GM18907 (cell line): ENCODE data around the gene SHQ1.
A peak's percentile ranks its signal among the peaks of the same experiment; 100 is the strongest.

Experiments used
- ATAC-seq: cut with Tn5 transposase; IDR thresholded peaks from one replicate; pipeline ENCODE4 v1.9.1; 2021; ENCODE audit warnings: mild to moderate bottlenecking, moderate library complexity; ENCODE audit not compliant: unreplicated experiment

SHQ1 gene

DNA sequence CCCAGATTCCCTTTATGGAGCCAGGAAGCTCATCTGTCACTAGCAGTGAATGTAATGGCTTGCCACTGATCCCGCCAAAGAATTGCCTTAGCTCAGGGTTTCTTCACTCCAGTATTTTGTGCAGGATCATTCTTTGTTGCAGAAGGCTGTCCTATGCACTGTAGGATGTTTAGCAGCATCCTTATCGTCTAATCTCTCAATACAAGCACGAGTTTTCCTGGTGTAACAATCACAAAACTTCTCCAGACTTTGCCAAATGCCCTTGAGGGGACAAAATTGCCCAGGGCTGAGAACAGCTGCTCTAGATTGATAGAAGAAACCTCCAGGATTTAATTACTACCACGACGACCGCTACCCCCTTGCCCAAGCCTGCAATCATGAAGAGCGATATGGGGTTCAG, 6.8 kb upstream of the SHQ1 start:
- ATAC-seq, result no peak

- ATAC-seq, result peak; percentile 44
These were observed 447 bp upstream of the SHQ1 start for GRCh38 chr3:72848703-72849081.

- no peak for ATAC-seq
These were observed 963 bp downstream of the SHQ1 start for GRCh38 chr3:72847282-72847681.

DNA sequence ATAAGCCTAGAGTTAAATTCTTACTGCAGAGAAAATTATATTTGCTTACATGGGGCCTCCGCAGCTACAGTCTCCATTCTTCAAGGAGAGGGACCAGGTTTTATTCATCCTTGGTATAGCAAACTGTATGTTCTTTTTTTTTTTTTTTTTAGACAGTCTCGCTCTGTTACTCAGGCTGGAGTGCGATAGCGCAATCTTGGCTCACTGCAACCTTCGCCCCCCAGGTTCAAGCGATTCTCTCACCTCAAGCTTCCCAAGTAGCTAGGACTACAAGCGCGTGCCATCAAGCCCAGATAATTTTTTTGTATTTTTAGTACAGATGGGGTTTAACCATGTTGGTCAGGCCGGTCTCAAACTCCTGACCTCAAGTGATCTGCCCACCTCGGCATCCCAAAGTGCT, 2.1 kb downstream of the SHQ1 start:
- ATAC-seq, result no peak

GRCh38 chr3:72844436-72844993, 3.7 kb downstream of the SHQ1 start:
- ATAC-seq, result no peak

DNA sequence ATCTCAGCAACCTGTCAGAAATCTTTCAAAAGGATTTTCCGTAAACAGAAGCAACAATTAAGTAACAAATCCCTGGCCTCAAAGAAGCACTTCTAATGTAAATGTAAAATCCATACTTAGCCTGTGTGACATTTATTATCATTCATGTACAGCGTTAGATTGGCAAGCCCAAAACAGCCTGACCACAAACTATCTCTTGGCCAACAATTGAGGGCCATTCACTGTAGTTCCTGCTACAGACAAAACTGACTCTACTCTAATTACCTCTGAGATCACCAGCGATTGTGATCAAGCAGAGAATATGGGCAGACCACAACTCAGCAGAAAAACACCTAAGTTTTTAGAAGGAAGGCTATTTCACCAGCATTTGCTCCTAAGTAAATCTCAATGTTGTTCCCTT, 9.2 kb downstream of the SHQ1 start:
- ATAC-seq, result no peak

GRCh38 chr3:72836923-72837322, 11.3 kb downstream of the SHQ1 start:
- ATAC-seq, result no peak

DNA sequence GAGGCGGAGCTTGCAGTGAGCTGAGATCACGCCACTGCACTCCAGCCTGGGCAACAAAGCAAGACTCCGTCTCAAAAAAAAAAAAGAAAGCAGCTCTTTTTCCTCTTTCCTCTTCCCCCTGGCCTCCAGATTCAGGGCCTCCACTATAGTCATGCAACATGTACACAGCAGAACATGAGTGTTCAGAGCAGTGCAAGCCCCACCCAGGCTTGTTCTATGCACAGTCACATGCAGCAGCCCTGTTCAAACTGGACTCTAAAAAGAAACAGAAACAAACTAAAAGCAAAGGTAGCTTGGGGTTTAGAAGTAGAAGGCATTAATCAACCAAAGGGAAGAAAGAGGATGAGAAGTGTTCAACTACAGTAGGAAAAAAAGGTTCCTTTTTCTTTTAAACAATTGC, 11.8 kb downstream of the SHQ1 start:
- no peak for ATAC-seq

GRCh38 chr3:72830452-72831223, 17.6 kb downstream of the SHQ1 start:
- no peak for ATAC-seq

DNA sequence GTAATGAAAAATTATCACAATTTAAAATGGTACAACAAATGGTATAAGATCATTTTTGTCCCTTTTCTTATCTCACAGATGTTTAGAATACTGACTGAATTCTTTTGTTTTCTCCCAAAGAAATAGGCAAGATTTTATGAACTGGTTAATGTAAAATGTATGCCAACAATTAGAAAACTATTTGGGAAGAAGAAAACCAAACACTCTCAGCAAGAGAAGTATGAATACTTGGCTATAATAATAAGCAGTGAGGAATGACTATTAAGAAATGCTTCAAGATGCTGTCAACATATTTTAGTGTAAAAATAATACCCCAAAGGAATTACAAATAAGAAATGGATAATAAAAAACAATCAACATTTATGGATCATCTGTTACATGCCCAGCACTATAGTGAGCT, 18.5 kb downstream of the SHQ1 start:
- ATAC-seq, result no peak

DNA sequence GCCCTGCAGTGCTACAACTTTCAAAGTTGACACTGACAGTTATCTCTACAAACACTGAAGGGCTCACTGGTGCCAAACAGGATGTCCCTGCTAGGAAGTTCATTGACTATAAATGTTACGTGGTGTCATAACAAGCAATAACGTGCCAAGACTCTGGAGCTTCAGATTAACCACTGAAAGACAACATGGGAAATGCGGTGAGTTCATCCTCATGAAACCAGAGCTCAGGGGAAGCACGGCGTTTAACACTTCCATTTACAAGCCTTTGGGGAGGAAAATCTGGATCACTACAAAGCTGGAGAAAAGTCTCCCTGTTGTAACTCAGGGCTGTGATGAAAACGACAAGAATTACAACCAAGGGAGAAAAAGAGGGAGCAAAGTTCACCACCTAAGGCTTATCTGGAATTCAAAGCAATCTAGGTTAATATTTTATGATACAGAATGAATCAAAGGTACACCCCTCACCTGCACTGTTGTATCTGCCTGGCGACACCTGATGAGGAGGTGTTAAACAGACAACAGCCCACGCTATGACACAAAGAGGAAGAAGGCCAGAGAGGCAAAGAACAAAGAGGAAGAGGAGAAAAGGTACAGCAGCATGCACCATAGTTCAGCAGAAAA, 27.0 kb downstream of the SHQ1 start:
- ATAC-seq, result peak; percentile 29

GRCh38 chr3:72820415-72820814, 27.8 kb downstream of the SHQ1 start:
- no peak for ATAC-seq

DNA sequence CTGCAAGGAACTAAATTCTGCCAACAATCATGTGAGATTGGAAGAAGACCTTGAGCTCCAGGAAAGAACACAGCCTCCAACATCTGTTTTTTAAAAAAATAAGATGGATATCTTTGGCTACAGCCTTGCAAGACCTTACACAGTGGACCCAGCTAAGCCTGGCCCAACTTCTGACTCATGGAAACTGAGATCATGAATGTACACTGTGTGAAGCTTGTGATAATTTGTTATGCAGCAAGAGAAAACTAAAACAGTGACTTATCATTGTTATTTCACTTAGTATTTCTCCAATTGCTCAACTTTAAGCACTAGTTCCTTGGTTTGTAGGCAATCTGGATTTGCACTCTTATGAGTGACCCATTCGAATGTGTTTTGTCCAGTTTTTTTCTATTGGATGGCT, 29.3 kb downstream of the SHQ1 start:
- no peak for ATAC-seq

- no peak for ATAC-seq
These were observed 30.0 kb downstream of the SHQ1 start for GRCh38 chr3:72818092-72818773.

- ATAC-seq, result peak; percentile 82
These were observed 31.3 kb downstream of the SHQ1 start for GRCh38 chr3:72816862-72817355.

DNA sequence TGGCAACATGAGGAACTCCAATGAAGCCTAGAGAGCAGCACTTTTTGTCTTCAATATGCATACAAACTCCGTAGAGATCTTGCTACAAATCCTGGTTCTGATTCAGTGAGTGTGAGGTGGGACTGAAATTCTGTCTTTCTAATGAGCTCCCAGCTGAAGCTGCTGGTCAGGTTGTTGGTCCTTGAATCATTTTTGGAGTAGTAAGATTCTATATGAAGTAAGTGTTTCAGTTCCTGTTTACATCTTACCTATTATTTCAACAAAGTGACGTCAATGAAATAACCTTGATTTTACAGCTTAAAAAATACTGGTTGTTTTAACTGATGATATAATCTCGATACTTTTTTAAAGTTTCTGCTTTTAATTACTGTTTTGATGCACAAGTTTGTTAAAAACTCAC, 33.9 kb downstream of the SHQ1 start:
- peak; percentile 39 for ATAC-seq

- no peak for ATAC-seq
These were observed 36.0 kb downstream of the SHQ1 start for GRCh38 chr3:72812201-72812600.

- ATAC-seq, result no peak
These were observed 36.7 kb downstream of the SHQ1 start for GRCh38 chr3:72811571-72811970.

GRCh38 chr3:72810659-72811434, 37.4 kb downstream of the SHQ1 start:
- ATAC-seq, result no peak

DNA sequence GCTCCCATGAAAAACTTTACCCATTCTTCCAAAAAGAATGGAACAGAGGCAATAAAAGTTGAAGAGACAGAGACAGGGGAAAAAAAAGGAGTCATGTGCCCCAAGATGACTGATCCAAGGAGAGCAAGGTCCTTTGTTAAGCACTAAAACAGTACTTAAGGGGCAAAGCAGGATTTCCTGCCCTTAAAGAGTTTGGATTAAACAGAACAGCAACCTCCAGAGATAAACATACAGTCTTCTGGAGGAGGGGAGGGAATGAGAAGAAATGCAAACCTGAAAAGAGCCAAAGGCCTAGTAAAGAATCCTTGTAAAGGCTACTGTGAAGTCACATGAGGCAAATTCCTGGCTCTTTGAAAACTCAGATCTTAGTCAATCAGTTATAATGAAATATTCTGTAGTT, 38.2 kb downstream of the SHQ1 start:
- ATAC-seq, result no peak

DNA sequence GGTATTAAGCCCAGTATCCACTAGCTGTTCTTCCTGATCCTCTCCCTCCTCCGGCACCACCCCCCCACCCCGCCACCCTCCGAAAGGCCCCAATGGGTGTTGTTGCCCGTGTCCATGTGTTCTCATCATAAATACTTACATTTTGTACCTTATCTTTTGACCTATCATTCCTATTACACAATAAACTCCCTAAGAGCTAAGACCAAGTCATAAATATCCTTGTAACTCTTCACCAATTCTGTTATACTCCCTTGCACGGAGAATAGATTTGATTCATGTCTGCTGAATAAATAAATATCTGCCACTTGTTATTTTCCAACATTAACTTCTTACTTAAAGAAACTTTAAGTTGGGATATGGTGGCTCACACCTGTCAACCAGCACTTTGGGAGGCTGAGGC, 43.9 kb downstream of the SHQ1 start:
- ATAC-seq, result no peak
